Measurements from ENCODE around the gene BHLHE40. TPM values are rescaled to one million over a fixed set of nuclear protein-coding genes. Genes with fewer than 3 reads are reported as not detected.

Gene BHLHE40
- total and polyA plus RNA-seq, 2 of the 13 experiments (the other 11 are each of a cell fraction or from before 2014, with no cell fraction given) = 1.8 to 51.0 TPM

DNA sequence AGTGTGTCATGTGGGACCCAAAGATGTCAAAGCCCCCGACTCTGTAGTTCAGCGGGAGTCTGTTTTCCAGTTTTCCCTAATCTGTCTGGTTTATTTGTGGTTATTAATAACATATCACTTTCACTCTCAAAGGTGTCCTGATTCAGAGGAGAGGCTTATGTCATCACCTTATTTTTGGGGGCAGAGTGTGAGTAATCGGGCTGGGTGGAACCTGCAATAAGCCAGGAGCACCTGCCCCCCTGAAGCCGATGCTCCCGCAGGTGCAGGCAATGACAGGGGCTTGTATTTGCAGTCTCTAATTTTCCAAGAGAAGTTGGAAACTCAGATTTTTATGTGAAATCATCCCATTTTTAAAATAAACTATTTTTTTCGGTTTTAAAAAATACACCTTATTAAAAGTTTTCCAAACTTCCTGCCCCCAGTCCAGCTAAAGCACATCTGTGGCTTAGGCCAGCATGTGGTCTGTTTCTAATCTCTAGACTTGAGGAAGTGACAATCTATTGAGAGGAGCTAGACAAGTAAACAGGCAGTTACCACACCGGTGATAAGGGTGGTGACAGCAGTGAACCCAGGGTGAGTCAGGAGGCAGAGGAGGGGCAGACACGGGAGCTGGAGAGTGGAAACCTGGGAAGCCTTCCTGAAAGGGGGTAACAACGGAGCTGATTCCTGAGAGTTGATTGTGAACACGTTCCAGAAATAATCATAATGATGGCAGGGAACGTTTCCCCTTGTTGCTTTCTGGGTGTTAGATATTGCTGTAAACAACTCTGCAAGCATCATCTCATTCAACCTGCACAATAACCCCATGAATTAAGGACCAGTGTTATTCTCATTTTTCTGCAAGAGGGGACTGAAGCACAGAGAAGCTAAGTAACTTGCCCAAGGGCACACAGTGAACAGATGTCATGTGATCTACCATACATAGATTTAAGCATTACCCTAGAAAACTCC is 37.2 kb downstream of the BHLHE40 start (continued):
- no peak for TF ChIP-seq USF2 (IDR thresholded peaks at IDR 0.05; ENCODE audit: low read depth, low read length)
- no peak for TF ChIP-seq USF2 (CRISPR knock-in tag; IDR thresholded peaks at IDR 0.05; ENCODE audit: borderline replicate concordance)
- TF ChIP-seq THAP9 (CRISPR knock-in tag; IDR thresholded peaks at IDR 0.05; ENCODE audit: borderline replicate concordance) = no peak
- TF ChIP-seq, protein P1, sequence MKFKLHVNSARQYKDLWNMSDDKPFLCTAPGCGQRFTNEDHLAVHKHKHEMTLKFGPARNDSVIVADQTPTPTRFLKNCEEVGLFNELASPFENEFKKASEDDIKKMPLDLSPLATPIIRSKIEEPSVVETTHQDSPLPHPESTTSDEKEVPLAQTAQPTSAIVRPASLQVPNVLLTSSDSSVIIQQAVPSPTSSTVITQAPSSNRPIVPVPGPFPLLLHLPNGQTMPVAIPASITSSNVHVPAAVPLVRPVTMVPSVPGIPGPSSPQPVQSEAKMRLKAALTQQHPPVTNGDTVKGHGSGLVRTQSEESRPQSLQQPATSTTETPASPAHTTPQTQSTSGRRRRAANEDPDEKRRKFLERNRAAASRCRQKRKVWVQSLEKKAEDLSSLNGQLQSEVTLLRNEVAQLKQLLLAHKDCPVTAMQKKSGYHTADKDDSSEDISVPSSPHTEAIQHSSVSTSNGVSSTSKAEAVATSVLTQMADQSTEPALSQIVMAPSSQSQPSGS (CRISPR knock-in tag; IDR thresholded peaks at IDR 0.05) = no peak
- TF ChIP-seq NCOA5 (CRISPR knock-in tag; IDR thresholded peaks at IDR 0.05) = no peak
- no peak for TF ChIP-seq SMARCC2 (IDR thresholded peaks at IDR 0.05)
- TF ChIP-seq GABPB1 (CRISPR knock-in tag; IDR thresholded peaks at IDR 0.05) = no peak
- TF ChIP-seq KLF11 (CRISPR knock-in tag; IDR thresholded peaks at IDR 0.05) = 0 out of 2 replicates have a peak, but pooled peaks have one; percentile 56
- TF ChIP-seq ZNF883 (CRISPR knock-in tag; IDR thresholded peaks at IDR 0.05; ENCODE audit: not compliant biosample characterization) = no peak
- no peak for TF ChIP-seq ZFP91 (CRISPR knock-in tag; IDR thresholded peaks at IDR 0.05; ENCODE audit: borderline replicate concordance)
- no peak for TF ChIP-seq PAF1 (CRISPR knock-in tag; IDR thresholded peaks at IDR 0.05)
- TF ChIP-seq ZMAT5 (CRISPR knock-in tag; IDR thresholded peaks at IDR 0.05; ENCODE audit: borderline replicate concordance, low read depth) = no peak
- no peak for TF ChIP-seq ZNF383 (CRISPR knock-in tag; IDR thresholded peaks at IDR 0.05; ENCODE audit: borderline replicate concordance)
- no peak for TF ChIP-seq GTF3A (CRISPR knock-in tag; conservative IDR thresholded peaks at IDR 0.05)
- TF ChIP-seq MTF1 (CRISPR knock-in tag; IDR thresholded peaks at IDR 0.05) = no peak
- no peak for TF ChIP-seq KDM5A (IDR thresholded peaks at IDR 0.05; ENCODE audit: borderline replicate concordance, low read length)
- no peak for TF ChIP-seq ZNF652 (CRISPR knock-in tag; IDR thresholded peaks at IDR 0.05; ENCODE audit: borderline replicate concordance, low read depth)
- no peak for TF ChIP-seq SATB2 (CRISPR knock-in tag; IDR thresholded peaks at IDR 0.05)
